ENCODE results near the gene TNS3. TPM values are rescaled to one million over a fixed set of nuclear protein-coding genes. Genes with fewer than 3 reads are reported as not detected.

The TNS3 gene
- polyA plus RNA-seq, 3 donors = 5.2 to 30.3 (median 7.9) TPM

GRCh38 chr7:47255441-47255840 is 326.5 kb downstream of the TNS3 start:
- no peak for DNase-seq
- Histone ChIP-seq H3K4me2 (replicated peaks; ENCODE audit: extremely low read depth, low read length, poor library complexity, severe bottlenecking) (no peak overlapping the region), H2AFZ (ENCODE audit: insufficient read depth, low read depth, low read length, poor library complexity, severe bottlenecking) (no peak overlapping the region), H3K79me2 (ENCODE audit: insufficient read depth, low read length) (no peaks in the 10 kb centered on the region), H3K4me3 (replicated peaks in 1 of 3; ENCODE audit: low read depth in 2 of 3, low read length in 3 of 3) (no peak overlapping the region), H3K9me3 (replicated peaks in 1 of 2; ENCODE audit: control insufficient read depth in 1 of 2, insufficient read depth in 1 of 2, low read length in 2 of 2) (no peaks in the 10 kb centered on the region), H3K4me1 (ENCODE audit: control insufficient read depth in 1 of 2, insufficient read depth in 2 of 2, low read length in 2 of 2) (peaks cover 14 to 19% of the 10 kb centered on the region in 2 donors), H3K27ac (ENCODE audit: low read depth in 1 of 2, low read length in 2 of 2) (no peak overlapping the region), H3K9ac (ENCODE audit: insufficient read depth, low read length, poor library complexity, severe bottlenecking) (no peak overlapping the region), H3K27me3 (ENCODE audit: control insufficient read depth in 2 of 2, insufficient read depth in 2 of 2, low read length in 2 of 2) (no peaks in the 10 kb centered on the region), H3K36me3 (replicated peaks in 1 of 2; ENCODE audit: control insufficient read depth in 1 of 2, insufficient read depth in 2 of 2, low read length in 2 of 2) (no peaks in the 10 kb centered on the region), H4K20me1 (ENCODE audit: insufficient read depth, low read length) (no peaks in the 10 kb centered on the region)
- intact Hi-C loops (cut with micrococcal nuclease) = no loop called here
- peaks cover 7 to 10% (median 8%) of the 10 kb centered on the region in 3 donors for H3K27me3 Mint-ChIP-seq (ENCODE audit: low read depth in 3 of 3)
- no peak overlapping the region for H3K27ac Mint-ChIP-seq
- peaks cover 0 to 4% of the 10 kb centered on the region in 2 donors for H3K36me3 Mint-ChIP-seq
- TF ChIP-seq, protein P1, sequence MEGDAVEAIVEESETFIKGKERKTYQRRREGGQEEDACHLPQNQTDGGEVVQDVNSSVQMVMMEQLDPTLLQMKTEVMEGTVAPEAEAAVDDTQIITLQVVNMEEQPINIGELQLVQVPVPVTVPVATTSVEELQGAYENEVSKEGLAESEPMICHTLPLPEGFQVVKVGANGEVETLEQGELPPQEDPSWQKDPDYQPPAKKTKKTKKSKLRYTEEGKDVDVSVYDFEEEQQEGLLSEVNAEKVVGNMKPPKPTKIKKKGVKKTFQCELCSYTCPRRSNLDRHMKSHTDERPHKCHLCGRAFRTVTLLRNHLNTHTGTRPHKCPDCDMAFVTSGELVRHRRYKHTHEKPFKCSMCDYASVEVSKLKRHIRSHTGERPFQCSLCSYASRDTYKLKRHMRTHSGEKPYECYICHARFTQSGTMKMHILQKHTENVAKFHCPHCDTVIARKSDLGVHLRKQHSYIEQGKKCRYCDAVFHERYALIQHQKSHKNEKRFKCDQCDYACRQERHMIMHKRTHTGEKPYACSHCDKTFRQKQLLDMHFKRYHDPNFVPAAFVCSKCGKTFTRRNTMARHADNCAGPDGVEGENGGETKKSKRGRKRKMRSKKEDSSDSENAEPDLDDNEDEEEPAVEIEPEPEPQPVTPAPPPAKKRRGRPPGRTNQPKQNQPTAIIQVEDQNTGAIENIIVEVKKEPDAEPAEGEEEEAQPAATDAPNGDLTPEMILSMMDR (IDR thresholded peaks at IDR 0.05) = no peak
- H3K4me3 Mint-ChIP-seq = no peak overlapping the region
- 100% methylated on average over 3 of the region's 3 CpGs for WGBS (ENCODE audit: insufficient coverage)
- H3K9me3 Mint-ChIP-seq = peaks cover 0 to 3% (median 0%) of the 10 kb centered on the region in 7 donors
- H3K4me1 Mint-ChIP-seq = peaks cover 20% of the 10 kb centered on the region

DNA sequence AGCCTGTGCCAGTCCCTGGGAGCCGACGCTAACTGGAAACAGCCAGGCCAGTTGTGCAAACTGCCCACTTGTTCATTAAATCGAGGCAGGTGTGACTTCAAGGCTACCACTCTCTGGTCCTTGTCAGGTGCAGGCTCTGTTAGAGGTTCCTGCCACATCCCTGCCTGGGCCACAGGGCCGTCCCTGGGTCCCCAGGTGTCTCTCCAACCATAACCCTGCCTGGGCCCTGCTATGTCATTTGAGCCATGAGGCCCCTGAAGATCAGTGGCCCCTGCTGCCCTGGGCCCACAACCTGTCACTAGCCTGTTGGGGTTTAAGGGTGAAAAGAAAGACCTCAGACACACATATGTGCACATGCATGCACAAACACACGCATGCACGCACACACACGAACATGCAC is 326.9 kb downstream of the TNS3 start:
- peaks cover 0 to 3% (median 0%) of the 10 kb centered on the region in 7 donors for H3K9me3 Mint-ChIP-seq
- peaks cover 20% of the 10 kb centered on the region for H3K4me1 Mint-ChIP-seq
- Histone ChIP-seq H4K20me1 (ENCODE audit: insufficient read depth, low read length) (no peaks in the 10 kb centered on the region), H3K4me2 (replicated peaks; ENCODE audit: extremely low read depth, low read length, poor library complexity, severe bottlenecking) (peak overlapping the region; percentile 84), H3K27me3 (ENCODE audit: control insufficient read depth in 2 of 2, insufficient read depth in 2 of 2, low read length in 2 of 2) (no peaks in the 10 kb centered on the region), H3K4me1 (ENCODE audit: control insufficient read depth in 1 of 2, insufficient read depth in 2 of 2, low read length in 2 of 2) (peaks cover 14 to 19% of the 10 kb centered on the region in 2 donors), H3K27ac (ENCODE audit: low read depth in 1 of 2, low read length in 2 of 2) (no peak overlapping the region), H3K9ac (ENCODE audit: insufficient read depth, low read length, poor library complexity, severe bottlenecking) (peak overlapping the region; percentile 59), H3K9me3 (replicated peaks in 1 of 2; ENCODE audit: control insufficient read depth in 1 of 2, insufficient read depth in 1 of 2, low read length in 2 of 2) (no peaks in the 10 kb centered on the region), H3K4me3 (replicated peaks in 1 of 3; ENCODE audit: low read depth in 2 of 3, low read length in 3 of 3) (peak overlapping the region in 1 of 3 experiments; percentile 77), H2AFZ (ENCODE audit: insufficient read depth, low read depth, low read length, poor library complexity, severe bottlenecking) (peak overlapping the region; percentile 75), H3K79me2 (ENCODE audit: insufficient read depth, low read length) (no peaks in the 10 kb centered on the region), H3K36me3 (replicated peaks in 1 of 2; ENCODE audit: control insufficient read depth in 1 of 2, insufficient read depth in 2 of 2, low read length in 2 of 2) (no peaks in the 10 kb centered on the region)
- H3K27ac Mint-ChIP-seq = no peak overlapping the region
- peaks cover 7 to 10% (median 8%) of the 10 kb centered on the region in 3 donors for H3K27me3 Mint-ChIP-seq (ENCODE audit: low read depth in 3 of 3)
- H3K36me3 Mint-ChIP-seq = no peaks in the 10 kb centered on the region
- H3K4me3 Mint-ChIP-seq = no peak overlapping the region
- intact Hi-C loops (cut with micrococcal nuclease) = no loop called here
- TF ChIP-seq, protein P1 (IDR thresholded peaks at IDR 0.05) = no peak
- WGBS (ENCODE audit: insufficient coverage) = 80% methylated on average over 4 of the region's 7 CpGs
- no peak for DNase-seq

Data from CD14-positive monocyte (primary cell).